Stimulated activated CD8-positive, alpha-beta memory T cell treated with anti-CD3 and anti-CD28 coated beads, Interleukin-15, amount 100 ng/mL, for 48 hours (primary cell): Measurements from ENCODE around the gene TMEM143.
"Not testable (repeated sequence)": the region's sequence is repeated elsewhere in the genome, so short reads cannot be mapped to it uniquely, and the experiment has no call there.

Experiments
- DNase-seq, 2 donors: peaks; one replicate each; pipeline ENCODE4 v3.0.0-alpha.2; 2020; ENCODE audit warnings: low read depth in 2 of 2

Gene TMEM143

DNA sequence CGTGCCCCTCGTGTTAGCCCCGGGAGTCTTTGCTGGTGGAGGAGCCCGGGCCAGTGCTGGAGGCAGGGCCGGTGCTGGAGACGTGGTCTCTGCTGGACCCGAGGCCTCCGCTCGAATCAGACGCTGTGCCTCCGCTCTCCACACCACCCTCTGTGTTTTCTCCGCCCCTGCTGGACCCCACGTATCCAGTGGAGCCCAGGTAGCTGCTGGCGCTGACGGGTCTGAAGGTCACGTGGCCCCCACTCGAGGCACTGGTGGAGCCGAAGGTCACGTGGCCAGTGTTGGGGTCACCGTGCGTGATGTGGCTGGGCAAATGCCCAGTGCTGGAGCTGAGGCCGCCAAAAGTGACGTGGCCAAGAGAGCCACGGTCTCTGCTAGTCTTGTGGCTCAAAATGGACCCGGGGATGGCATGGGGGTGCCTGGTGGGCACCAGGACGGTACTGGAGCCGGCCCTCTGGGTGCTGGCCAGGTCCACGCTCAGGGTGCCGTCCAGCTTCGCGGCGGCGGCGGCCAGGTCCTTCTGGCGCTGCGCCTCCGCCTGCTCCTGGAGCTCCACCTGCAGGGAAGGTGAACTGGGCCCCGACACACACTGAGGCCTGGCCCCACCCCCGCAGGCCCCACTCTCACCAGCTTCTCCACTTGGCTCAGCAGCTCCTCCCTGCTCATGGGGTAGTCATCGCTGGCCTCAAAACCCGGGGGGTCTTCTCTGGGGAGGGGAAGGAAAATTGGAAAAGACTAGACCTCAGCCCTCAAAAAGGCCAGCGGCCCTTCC, 66.6 kb downstream of the TMEM143 start:
- no peak for DNase-seq

GRCh38 chr19:48295458-48295857, 68.3 kb downstream of the TMEM143 start:
- no peak for DNase-seq

- no peak for DNase-seq
Observed at GRCh38 chr19:48292798-48293197, 70.9 kb downstream of the TMEM143 start.

DNA sequence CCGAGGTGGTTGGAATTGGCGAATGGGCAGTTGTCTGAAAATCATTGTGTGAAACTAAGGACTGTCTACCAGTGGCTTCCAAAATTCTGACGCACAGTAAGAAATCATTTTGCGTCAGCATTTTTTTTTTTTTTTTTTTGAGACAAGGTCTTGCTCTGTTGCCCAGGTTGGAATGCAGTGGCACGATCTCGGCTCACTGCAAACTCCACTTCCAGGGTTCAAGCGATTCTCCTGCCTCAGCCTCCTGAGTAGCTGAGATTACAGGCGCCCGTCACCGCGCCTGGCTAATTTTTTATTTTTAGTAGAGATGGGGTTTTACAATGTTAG, 72.3 kb downstream of the TMEM143 start:
- DNase-seq, result not testable (repeated sequence)

DNA sequence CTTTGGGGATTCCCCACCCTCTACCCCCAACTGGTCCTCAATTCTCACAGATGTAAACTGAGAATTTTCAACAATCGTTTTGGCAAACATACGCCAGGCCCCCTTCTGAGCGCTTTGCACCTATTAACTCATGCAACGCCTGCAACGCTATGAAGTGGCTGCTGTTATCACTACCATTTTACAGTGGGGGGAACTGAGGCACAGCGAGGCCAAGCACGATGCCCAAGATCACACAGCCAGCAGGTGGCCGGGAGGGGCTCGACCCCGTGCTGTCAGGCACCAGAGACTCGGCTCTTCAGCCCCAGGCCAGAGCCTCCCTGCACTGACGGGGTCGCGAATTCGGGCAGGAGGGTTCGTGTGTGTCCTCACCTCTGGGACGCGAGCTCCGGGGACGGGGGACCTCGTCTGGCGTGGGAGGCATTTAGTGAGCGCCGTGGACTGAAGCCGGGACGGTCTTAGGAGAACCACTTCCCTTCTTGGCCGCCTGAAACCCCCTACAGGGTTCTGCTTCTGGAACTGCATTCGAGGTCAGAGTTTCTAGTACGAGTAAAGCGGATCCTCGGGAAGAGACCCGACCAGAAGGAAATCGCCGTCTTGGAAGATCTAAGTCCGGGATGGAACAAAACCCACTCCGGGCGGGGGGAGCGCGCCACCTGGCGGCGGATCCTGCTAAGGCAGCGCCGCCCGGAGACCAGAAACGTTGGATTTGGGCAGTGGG, 72.8 kb downstream of the TMEM143 start:
- DNase-seq, result peak in 1 of 2 donors; percentile 19

- DNase-seq, result no peak
Observed at GRCh38 chr19:48290401-48290770, 73.4 kb downstream of the TMEM143 start.

DNA sequence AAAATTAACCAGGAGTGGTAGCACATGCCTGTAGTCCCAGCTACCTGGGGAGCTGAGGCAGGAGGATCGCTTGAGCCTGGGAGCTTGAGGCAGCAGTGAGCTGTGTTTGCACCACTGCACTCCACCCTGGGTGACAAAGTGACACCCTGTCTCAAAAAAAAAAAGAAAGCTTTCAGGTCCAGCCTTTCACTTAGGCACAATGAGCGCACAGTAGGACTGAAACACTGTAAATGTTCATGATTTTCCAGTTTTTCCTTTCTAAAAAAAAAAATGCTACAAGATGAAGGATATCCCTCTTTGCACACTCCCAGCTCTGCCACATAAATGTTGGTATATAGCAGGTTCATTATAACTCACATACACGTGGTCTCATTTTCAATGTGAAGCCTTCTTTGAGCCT, 76.0 kb downstream of the TMEM143 start:
- no peak for DNase-seq

GRCh38 chr19:48284896-48285295, 78.8 kb downstream of the TMEM143 start:
- no peak for DNase-seq

- DNase-seq, result no peak
Observed at GRCh38 chr19:48283908-48284307, 79.8 kb downstream of the TMEM143 start.
